ENCODE results near the gene PANX1.
"Not testable (repeated sequence)": the region's sequence is repeated elsewhere in the genome, so short reads cannot be mapped to it uniquely, and the experiment has no call there.

The PANX1 gene

GRCh38 chr11:94150704-94151685 is 22.4 kb downstream of the PANX1 start:
- DNase-seq: no peak

- DNase-seq: no peak
Measured at GRCh38 chr11:94151903-94152677, 23.4 kb downstream of the PANX1 start.

- no peak for DNase-seq
Measured at GRCh38 chr11:94152678-94153065, 24.0 kb downstream of the PANX1 start.

GRCh38 chr11:94153320-94153719 is 24.7 kb downstream of the PANX1 start:
- no peak for DNase-seq

- no peak for DNase-seq
Measured at GRCh38 chr11:94154095-94154856, 25.6 kb downstream of the PANX1 start.

- not testable (repeated sequence) for DNase-seq
Measured at GRCh38 chr11:94157339-94157738, 28.7 kb downstream of the PANX1 start.

- DNase-seq: no peak
Measured at GRCh38 chr11:94168882-94169281, 40.2 kb downstream of the PANX1 start.

GRCh38 chr11:94169516-94169915 is 40.9 kb downstream of the PANX1 start:
- no peak for DNase-seq

GRCh38 chr11:94169930-94170545 is 41.4 kb downstream of the PANX1 start:
- DNase-seq: no peak

- DNase-seq: no peak
Measured at GRCh38 chr11:94170953-94171352, 42.3 kb downstream of the PANX1 start.

GRCh38 chr11:94171693-94172440 is 43.2 kb downstream of the PANX1 start:
- peak in 1 of 2 experiments; percentile 3 for DNase-seq

GRCh38 chr11:94175535-94175934 is 46.9 kb downstream of the PANX1 start:
- no peak for DNase-seq

- DNase-seq: no peak
Measured at GRCh38 chr11:94178331-94178730, 49.7 kb downstream of the PANX1 start.

- no peak for DNase-seq
Measured at GRCh38 chr11:94179696-94180095, 51.1 kb downstream of the PANX1 start.

GRCh38 chr11:94181526-94181925 is 52.9 kb downstream of the PANX1 start:
- no peak for DNase-seq

- DNase-seq: no peak
Measured at GRCh38 chr11:94181943-94182342, 53.3 kb downstream of the PANX1 start.

- no peak for DNase-seq
Measured at GRCh38 chr11:94183251-94183885, 54.7 kb downstream of the PANX1 start.

GRCh38 chr11:94183886-94184264 is 55.2 kb downstream of the PANX1 start:
- no peak for DNase-seq

- DNase-seq: no peak
Measured at GRCh38 chr11:94184362-94184761, 55.7 kb downstream of the PANX1 start.

GRCh38 chr11:94184846-94185245 is 56.2 kb downstream of the PANX1 start:
- no peak for DNase-seq

- no peak for DNase-seq
Measured at GRCh38 chr11:94185416-94186084, 56.9 kb downstream of the PANX1 start.
